H1 (cell line): ENCODE results near the gene TAF1B. TPM values are rescaled to one million over a fixed set of nuclear protein-coding genes. Genes with fewer than 3 reads are reported as not detected.

Experiments
- CTCF ChIA-PET: fragments of 300-600 bp; sonication (Branson Sonifier 250); formaldehyde crosslinking; loops from one replicate; lab custom pipeline; 2021; ENCODE audit not compliant: partially characterized antibody; lab: Charles Lee
- POLR2A ChIA-PET: fragments of 300-600 bp; sonication (Branson Sonifier 250); formaldehyde crosslinking; loops from one replicate; lab custom pipeline; 2021; ENCODE audit warnings: inconsistent platforms; ENCODE audit not compliant: partially characterized antibody; lab: Charles Lee
- DNase-seq, 2 experiments: peaks; one replicate each; pipeline versions ENCODE4 v3.0.0 to v3.0.0-alpha.2; 2010 to 2022; ENCODE audit warnings: low spot score in 2 of 2, low read depth in 1 of 2, mixed read lengths in 1 of 2
- FAIRE-seq: peaks from 2 replicates; lab custom pipeline; 2011; peaks lifted over from hg19 to GRCh38; lab: Jason Lieb, UNC
- H2AFZ ChIP-seq: 2 replicates; pipeline ENCODE4 v1.8.1; 2012; ENCODE audit warnings: low read length, inconsistent platforms
- H2AK5ac ChIP-seq: 2 replicates; pipeline ENCODE4 v1.6.1; 2013; ENCODE audit warnings: low read depth, low read length
- H2BK120ac ChIP-seq: replicated peaks from 2 replicates; pipeline ENCODE3; 2013; ENCODE audit warnings: low read depth, low read length, inconsistent platforms
- H2BK12ac ChIP-seq: 2 replicates; pipeline ENCODE4 v1.6.1; 2013; ENCODE audit warnings: low read depth, low read length
- H2BK15ac ChIP-seq: 2 replicates; pipeline ENCODE4 v1.6.1; 2013; ENCODE audit warnings: low read length
- H2BK20ac ChIP-seq: 2 replicates; pipeline ENCODE4 v1.6.1; 2013; ENCODE audit warnings: low read length
- H2BK5ac ChIP-seq: 2 replicates; pipeline ENCODE4 v1.6.1; 2013; ENCODE audit warnings: low read depth, low read length
- H3K14ac ChIP-seq: 2 replicates; pipeline ENCODE4 v1.6.1; 2013; ENCODE audit warnings: inconsistent platforms; ENCODE audit not compliant: insufficient read length
- H3K18ac ChIP-seq: 2 replicates; pipeline ENCODE4 v1.6.1; 2013; ENCODE audit warnings: low read length; ENCODE audit errors: extremely low read depth
- H3K23ac ChIP-seq: 2 replicates; pipeline ENCODE4 v1.6.1; 2013; ENCODE audit warnings: inconsistent platforms; ENCODE audit not compliant: insufficient read length
- H3K23me2 ChIP-seq: 2 replicates; pipeline ENCODE4 v1.6.1; 2013; ENCODE audit warnings: low read depth, low read length
- H3K27ac ChIP-seq: 2 replicates; pipeline ENCODE4 v1.6.1; 2011; ENCODE audit warnings: low read depth, low read length, inconsistent platforms
- H3K27me3 ChIP-seq, 4 experiments: replicated peaks in 1 of 4; 1 replicate in 1 of 4; 2 replicates in 3 of 4; pipeline versions ENCODE4 v1.6.1 to v1.8.1; 2011 to 2013; ENCODE audit warnings: low read length in 3 of 4, mild to moderate bottlenecking in 3 of 4, inconsistent platforms in 2 of 4, mixed read lengths in 2 of 4, moderate library complexity in 1 of 4; ENCODE audit not compliant: control insufficient read depth in 3 of 4, insufficient read depth in 3 of 4; ENCODE audit errors: extremely low read depth in 1 of 4
- H3K36me3 ChIP-seq, 4 experiments: 2 replicates each; pipeline versions ENCODE4 v1.6.1 to v1.8.1; 2011 to 2013; ENCODE audit warnings: mild to moderate bottlenecking in 4 of 4, low read length in 3 of 4, moderate library complexity in 2 of 4, control low read depth in 1 of 4, inconsistent platforms in 1 of 4; ENCODE audit not compliant: insufficient read depth in 4 of 4, control insufficient read depth in 2 of 4
- H3K4ac ChIP-seq: replicated peaks from 2 replicates; pipeline ENCODE3; 2013; ENCODE audit warnings: low read length, low read depth, mixed read lengths, inconsistent platforms; ENCODE audit not compliant: insufficient read length
- H3K4me1 ChIP-seq, 4 experiments: replicated peaks in 1 of 4; 1 replicate in 1 of 4; 2 replicates in 3 of 4; pipeline versions ENCODE4 v1.6.1 to v1.8.1; 2011 to 2013; ENCODE audit warnings: low read length in 3 of 4, inconsistent platforms in 2 of 4, mixed read lengths in 1 of 4; ENCODE audit not compliant: insufficient read depth in 4 of 4, control insufficient read depth in 3 of 4
- H3K4me2 ChIP-seq, 2 experiments: 2 replicates each; pipeline versions ENCODE4 v1.6.1 to v1.8.1; 2011 to 2013; ENCODE audit warnings: low read depth in 2 of 2, low read length in 2 of 2, control low read depth in 1 of 2, inconsistent platforms in 1 of 2, mild to moderate bottlenecking in 1 of 2; ENCODE audit not compliant: insufficient read depth in 1 of 2
- H3K4me3 ChIP-seq, 4 experiments: fragments of 200-600, 300-600 bp in 1 of 4; sonication (generic), shearing (Covaris generic), sonication (Bioruptor Twin) in 1 of 4; 2 replicates each; pipeline versions ENCODE4 v1.5.1 to v1.8.1; 2011 to 2016; ENCODE audit warnings: low read length in 4 of 4, low read depth in 3 of 4, control low read depth in 2 of 4, inconsistent platforms in 2 of 4, mild to moderate bottlenecking in 2 of 4, mixed read lengths in 1 of 4, moderate library complexity in 1 of 4; ENCODE audit not compliant: insufficient read depth in 2 of 4; ENCODE audit errors: extremely low read depth in 1 of 4
- H3K56ac ChIP-seq: replicated peaks from 2 replicates; pipeline ENCODE3; 2013; ENCODE audit warnings: low read depth, mild to moderate bottlenecking, mixed read lengths, low read length, inconsistent platforms; ENCODE audit not compliant: insufficient read length
- H3K79me1 ChIP-seq: 2 replicates; pipeline ENCODE4 v1.6.1; 2013; ENCODE audit warnings: low read depth, low read length, control low read depth
- H3K79me2 ChIP-seq, 2 experiments: 2 replicates each; pipeline versions ENCODE4 v1.6.1 to v1.8.1; 2012 to 2013; ENCODE audit warnings: low read length in 2 of 2, mild to moderate bottlenecking in 2 of 2, inconsistent platforms in 1 of 2; ENCODE audit not compliant: insufficient read depth in 2 of 2, control insufficient read depth in 1 of 2
- H3K9ac ChIP-seq, 4 experiments: replicated peaks in 1 of 4; 1 replicate in 1 of 4; 2 replicates in 3 of 4; pipeline versions ENCODE4 v1.6.1 to v1.8.1; 2011 to 2013; ENCODE audit warnings: low read depth in 3 of 4, low read length in 3 of 4, control low read depth in 2 of 4, mild to moderate bottlenecking in 2 of 4, moderate library complexity in 2 of 4, inconsistent platforms in 1 of 4; ENCODE audit errors: extremely low read depth in 1 of 4
- H3K9me3 ChIP-seq, 2 experiments: 2 replicates each; pipeline versions ENCODE4 v1.6.1 to v1.8.1; 2012 to 2013; ENCODE audit warnings: mild to moderate bottlenecking in 2 of 2, moderate library complexity in 2 of 2, control low read depth in 1 of 2, inconsistent platforms in 1 of 2, low read depth in 1 of 2, low read length in 1 of 2, mixed read lengths in 1 of 2; ENCODE audit not compliant: insufficient read depth in 2 of 2
- H4K20me1 ChIP-seq, 2 experiments: replicated peaks in 1 of 2; 2 replicates each; pipeline versions ENCODE3 to v1.8.1; 2011 to 2013; ENCODE audit warnings: inconsistent platforms in 2 of 2, low read length in 2 of 2, mild to moderate bottlenecking in 1 of 2; ENCODE audit not compliant: insufficient read depth in 2 of 2, control insufficient read depth in 1 of 2
- H4K5ac ChIP-seq: 2 replicates; pipeline ENCODE4 v1.6.1; 2013; ENCODE audit warnings: low read length, low read depth, mixed read lengths, inconsistent platforms; ENCODE audit not compliant: insufficient read length
- H4K8ac ChIP-seq: 2 replicates; pipeline ENCODE4 v1.8.0; 2013; ENCODE audit warnings: mild to moderate bottlenecking, moderate library complexity, low read length, inconsistent platforms; ENCODE audit not compliant: insufficient read depth; ENCODE audit errors: extremely low read depth
- H4K91ac ChIP-seq: replicated peaks from 2 replicates; pipeline ENCODE3; 2013; ENCODE audit warnings: low read length, mixed read lengths, inconsistent platforms; ENCODE audit not compliant: insufficient read length
- CHD2 ChIP-seq: IDR thresholded peaks from 2 replicates; pipeline ENCODE4 v1.6.1; 2012; ENCODE audit warnings: low read length, improper control_type of control experiment
- GABPA ChIP-seq: IDR thresholded peaks from 2 replicates; pipeline ENCODE4 v1.6.1; 2011; ENCODE audit warnings: mild to moderate bottlenecking, low read length, moderate library complexity, borderline replicate concordance; ENCODE audit not compliant: insufficient read depth
- HDAC6 ChIP-seq: IDR thresholded peaks from one replicate; pipeline ENCODE4 v1.7.1; 2012; ENCODE audit warnings: low read depth, mild to moderate bottlenecking, inconsistent platforms, low read length, moderate library complexity
- POLR2AphosphoS5 ChIP-seq: IDR thresholded peaks from 2 replicates; pipeline ENCODE4 v1.6.1; 2011; ENCODE audit warnings: low read depth, low read length
- WGBS, 2 experiments: shearing (Covaris generic) in 1 of 2; methylation state at CpG; one replicate each; pipeline versions ENCODE4 v1.1.6 to v1.1.7; 2013 to 2015; ENCODE audit warnings: low lambda C conversion rate in 2 of 2, mixed read lengths in 2 of 2, inconsistent platforms in 1 of 2, low coverage in 1 of 2, missing lambda C conversion rate in 1 of 2; ENCODE audit not compliant: insufficient replicate concordance in 2 of 2, insufficient coverage in 1 of 2, insufficient read length in 1 of 2; ENCODE audit errors: extremely low coverage in 1 of 2, missing lambda C conversion rate in 1 of 2; 5-methylcytosine and 5-hydroxymethylcytosine counted together
- polyA plus RNA-seq, 7 experiments: library from polyadenylated mRNA; depleted of rRNA in 3 of 7; stranded (reverse) in 5 of 7; unstranded in 2 of 7; fragments of >200 nt in 5 of 7; fragments of 200-250 nt in 2 of 7; gene quantifications; 1 replicate in 5 of 7; 2 replicates in 1 of 7; 4 replicates in 1 of 7; pipeline versions ENCODE4 v1.2.1 to v1.2.3, GENCODE V29; 2011 to 2013; ENCODE audit warnings: missing spikeins in 2 of 7, mixed read lengths in 2 of 7
- total RNA-seq: library from RNA; stranded (reverse); fragmentation: NEBNext Ultra II Directional; extraction: Animal tissue kit (Norgen Biotek cat#: 25700); gene quantifications from 2 replicates; pipeline ENCODE4 v1.2.1, GENCODE V29; 2021

The TAF1B gene
- total and polyA plus RNA-seq, 2 of the 8 experiments (the other 6 are each of a cell fraction or from before 2014, with no cell fraction given) = 6.6 to 25.2 TPM

- ChIA-PET POLR2A (no interaction called here), CTCF (interaction anchor here (1.6 to 3.6 kb wide), 3 partner anchors 10 to 239 kb away, joined by 3 to 18 read pairs (median 5); no protein-coding TSS in a partner anchor)
- Histone ChIP-seq H2BK120ac (no peak overlapping the region), H4K5ac (no peak overlapping the region), H3K23me2 (peaks cover 3% of the 10 kb centered on the region; the same call in 1 of the 2 replicates), H2BK5ac (peak overlapping the region; percentile 52; the same call in 1 of the 2 replicates), H3K27ac (no peak overlapping the region), H3K4me3 (no peak overlapping the region), H3K18ac (no peak overlapping the region), H3K56ac (no peak overlapping the region), H3K4ac (no peak overlapping the region), H2BK12ac (no peak overlapping the region), H2AFZ (no peak overlapping the region), H4K20me1 (no peaks in the 10 kb centered on the region), H4K91ac (no peak overlapping the region), H3K4me2 (no peak overlapping the region), H3K79me1 (no peaks in the 10 kb centered on the region), H2BK15ac (peak overlapping the region; percentile 88; the same call in 1 of the 2 replicates), H2AK5ac (0 out of 2 replicates have a peak overlapping the region, but pooled peaks have one; percentile 39), H3K36me3 (no peaks in the 10 kb centered on the region), H3K79me2 (no peaks in the 10 kb centered on the region), H3K4me1 (no peaks in the 10 kb centered on the region; a peak in 1 of 7 replicates), H3K23ac (no peak overlapping the region), H3K9me3 (no peaks in the 10 kb centered on the region), H3K9ac (no peak overlapping the region), H3K14ac (no peak overlapping the region), H3K27me3 (no peaks in the 10 kb centered on the region), H2BK20ac (no peak overlapping the region), H4K8ac (peak overlapping the region; percentile 4; the same call in 1 of the 2 replicates)
- WGBS, 2 experiments = 87% methylated on average over 15 of the region's 15 CpGs; no CpG with 5 or more reads in 1 of the 2 experiments
- DNase-seq = no peak
- FAIRE-seq = no peak
- no peak for TF ChIP-seq CHD2
- TF ChIP-seq POLR2AphosphoS5 = no peak
- no peak for TF ChIP-seq HDAC6
- no peak for TF ChIP-seq GABPA
Measured at GRCh38 chr2:9809448-9810088, 33.7 kb upstream of the TAF1B start.
